SK-N-SH (cell line): ENCODE data around the gene PHF20.

ENCODE experiments used
- CHD2 ChIP-seq: fragments of 150-350 bp; IDR thresholded peaks from 2 replicates; pipeline ENCODE4 v1.6.1; 2018; ENCODE audit warnings: low read length; ENCODE audit not compliant: partially characterized antibody
- CTCF ChIP-seq: fragments of 200-600 bp; sonication (generic); IDR thresholded peaks from 2 replicates; pipeline ENCODE4 v1.6.1; 2017; ENCODE audit warnings: antibody characterized with exemption, mild to moderate bottlenecking, moderate library complexity
- POLR2AphosphoS5 ChIP-seq: IDR thresholded peaks from 2 replicates; pipeline ENCODE4 v1.6.1; 2012; ENCODE audit warnings: low read depth, low read length

- no peak for TF ChIP-seq CTCF
- no peak for TF ChIP-seq POLR2AphosphoS5
- TF ChIP-seq CHD2, result no peak
Measured at GRCh38 chr20:35972462-35972861, 200.6 kb downstream of the PHF20 start.
